Activated CD8-positive, alpha-beta memory T cell treated with anti-CD3 and anti-CD28 coated beads for 48 hours (primary cell): ENCODE measurements around the gene REEP5.

Source experiments
- DNase-seq, 3 experiments: peaks; one replicate each; pipeline ENCODE4 v3.0.0-alpha.2; 2020; ENCODE audit warnings: low read depth in 2 of 3, low spot score in 2 of 3

The REEP5 gene

GRCh38 chr5:112848116-112848811, 73.8 kb downstream of the REEP5 start:
- no peak for DNase-seq

DNA sequence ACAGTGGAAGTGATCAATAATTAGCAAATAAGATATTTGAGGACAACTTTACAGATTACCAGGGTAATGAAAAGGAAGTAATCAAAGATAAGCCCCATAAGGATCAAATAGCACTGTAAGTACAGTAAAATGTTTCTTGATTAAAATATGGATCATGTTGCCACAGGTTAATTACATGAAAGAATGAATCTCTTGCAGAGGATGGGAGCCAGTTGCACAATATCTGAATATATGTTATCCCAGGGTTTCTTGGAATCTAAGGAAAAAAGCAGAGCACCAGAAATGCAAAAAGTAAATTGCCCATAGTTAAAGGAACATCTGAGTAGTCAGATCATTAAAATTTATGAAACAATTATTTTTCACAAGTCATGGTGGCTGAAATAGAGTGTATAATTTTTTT, 74.7 kb downstream of the REEP5 start:
- no peak for DNase-seq

DNA sequence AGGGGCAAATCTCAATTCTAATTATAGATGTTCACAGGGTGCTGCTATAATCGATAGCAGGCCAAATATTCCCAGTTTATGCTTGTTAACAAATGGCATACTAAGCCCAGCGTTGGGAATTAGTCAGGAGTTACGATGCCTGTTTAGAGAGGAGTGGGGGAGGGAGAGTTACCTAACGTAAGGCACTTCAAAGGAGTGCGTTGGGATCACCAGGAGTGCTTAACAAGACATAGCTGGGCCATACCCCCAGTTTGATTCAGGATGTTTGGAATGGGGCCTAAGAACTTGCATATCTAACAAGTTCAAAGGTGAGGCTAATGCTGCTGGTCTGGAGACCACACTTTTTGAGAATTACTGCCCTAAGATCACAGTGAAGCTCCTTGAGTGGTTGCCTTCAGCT, 75.5 kb downstream of the REEP5 start:
- no peak for DNase-seq

- DNase-seq = no peak
Measured at GRCh38 chr5:112844489-112844888, 77.5 kb downstream of the REEP5 start.

- DNase-seq = no peak
Measured at GRCh38 chr5:112833971-112834370, 88.1 kb downstream of the REEP5 start.

GRCh38 chr5:112830378-112830777, 91.6 kb downstream of the REEP5 start:
- DNase-seq = no peak
